Glutamatergic neuron (in vitro differentiated cells): Measurements from ENCODE around the gene OXSM. TPM values are rescaled to one million over a fixed set of nuclear protein-coding genes. Genes with fewer than 3 reads are reported as not detected.

ENCODE experiments used
- DNase-seq: peaks from one replicate; pipeline ENCODE4 v3.0.0; 2022
- H3K27ac Mint-ChIP-seq: one replicate; pipeline ENCODE4 v1.8.0; 2020; ENCODE audit warnings: mild to moderate bottlenecking, mixed read lengths, inconsistent platforms; ENCODE audit not compliant: unreplicated experiment
- H3K27me3 Mint-ChIP-seq: one replicate; pipeline ENCODE4 v1.8.0; 2020; ENCODE audit warnings: mild to moderate bottlenecking, moderate library complexity, mixed read lengths, inconsistent platforms; ENCODE audit not compliant: unreplicated experiment
- H3K36me3 Mint-ChIP-seq: one replicate; pipeline ENCODE4 v1.8.0; 2020; ENCODE audit warnings: mild to moderate bottlenecking, mixed read lengths, inconsistent platforms; ENCODE audit not compliant: unreplicated experiment
- H3K4me1 Mint-ChIP-seq: one replicate; pipeline ENCODE4 v1.8.0; 2020; ENCODE audit warnings: mild to moderate bottlenecking, low read depth, mixed read lengths, inconsistent platforms; ENCODE audit not compliant: unreplicated experiment
- H3K4me3 Mint-ChIP-seq: one replicate; pipeline ENCODE4 v1.8.0; 2020; ENCODE audit warnings: mild to moderate bottlenecking, mixed read lengths, inconsistent platforms; ENCODE audit not compliant: unreplicated experiment
- H3K9me3 Mint-ChIP-seq: one replicate; pipeline ENCODE4 v1.8.0; 2020; ENCODE audit warnings: mild to moderate bottlenecking, moderate library complexity, mixed read lengths, inconsistent platforms; ENCODE audit not compliant: unreplicated experiment
- total RNA-seq: library from RNA; stranded (reverse); fragmentation: NEBNext Ultra II Directional; extraction: Animal tissue kit (Norgen Biotek cat#: 25700); gene quantifications from one replicate; pipeline ENCODE4 v1.2.1, GENCODE V29; 2021; ENCODE audit not compliant: unreplicated experiment
- TF ChIP-seq, protein P1 (sequence below): fragments of 200-600 bp; sonication (generic); IDR thresholded peaks from one replicate; pipeline ENCODE4 v1.5.0; 2021; ENCODE audit not compliant: partially characterized antibody, unreplicated experiment

OXSM gene
- total RNA-seq, 1 donor from 2014 or later = 9.3 TPM

DNA sequence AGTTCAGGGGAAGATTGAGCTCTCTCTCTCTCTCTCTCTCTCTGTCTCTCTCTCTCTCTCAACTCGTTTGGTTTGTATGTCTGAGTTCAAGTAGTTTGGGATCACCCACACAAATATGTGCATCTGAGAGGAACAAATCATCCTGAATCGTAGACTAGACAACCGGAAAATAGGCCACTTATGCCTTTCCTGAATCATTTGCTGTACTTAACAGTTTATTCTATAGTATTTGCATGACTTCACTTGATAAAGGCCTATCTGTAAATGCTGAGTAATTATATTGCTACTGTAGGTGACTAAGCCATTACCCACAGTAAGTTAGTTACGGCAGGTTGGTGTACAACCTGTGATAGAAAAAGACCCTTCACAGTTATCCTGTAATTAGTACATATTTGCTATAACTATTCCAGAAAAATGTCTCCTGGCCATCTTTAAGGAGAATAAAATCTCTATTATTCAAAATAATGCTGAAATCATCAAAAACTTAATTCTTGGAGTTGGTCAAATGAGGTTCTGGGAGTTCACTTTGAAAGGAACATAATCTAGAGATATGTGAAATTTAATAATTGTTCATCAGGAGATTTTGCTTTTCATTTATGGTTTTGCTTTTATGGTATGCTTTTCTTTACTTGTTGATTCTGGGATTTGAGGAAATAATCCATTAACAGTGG is 31.1 kb downstream of the OXSM start:
- H3K4me1 Mint-ChIP-seq = no peaks in the 10 kb centered on the region

DNA sequence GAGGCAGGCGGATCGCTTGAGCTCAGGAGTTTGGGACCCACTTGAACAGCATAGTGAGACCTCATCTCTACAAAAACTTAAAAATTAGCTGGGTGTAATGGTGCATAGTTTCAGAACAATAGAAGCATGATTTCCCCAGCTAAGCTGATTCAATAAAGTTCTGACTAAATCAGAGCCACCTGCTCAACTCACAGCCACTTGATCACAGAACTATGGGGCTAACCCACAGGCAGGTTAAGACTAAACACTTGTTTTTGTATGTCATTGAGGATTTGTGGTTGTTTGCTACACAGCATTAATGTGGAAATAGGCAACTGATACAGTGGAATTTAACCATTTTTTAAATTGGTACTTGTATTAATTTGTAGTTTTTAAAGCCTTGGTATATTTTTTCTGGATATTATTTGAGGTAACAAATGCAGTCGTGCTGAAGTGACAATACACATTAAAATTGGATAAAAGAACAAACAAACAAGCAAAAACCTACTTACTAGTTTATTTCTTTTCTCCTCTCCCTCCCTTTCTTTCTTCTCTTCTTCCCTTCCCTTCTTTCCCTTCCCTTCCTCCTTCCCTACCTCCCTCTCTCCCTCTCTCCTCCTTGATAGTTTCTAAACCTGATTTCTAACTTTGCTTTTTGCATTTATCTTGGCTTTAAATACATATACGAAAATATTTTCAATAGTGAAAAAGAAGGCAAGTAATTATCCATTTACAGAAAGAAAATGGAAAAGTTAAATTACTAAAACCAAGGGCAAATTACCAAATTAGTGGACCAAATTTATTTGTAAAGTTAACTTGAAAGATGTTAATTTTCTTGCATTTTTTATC is 32.1 kb downstream of the OXSM start:
- Mint-ChIP-seq H3K27ac (no peak overlapping the region), H3K4me1 (no peaks in the 10 kb centered on the region), H3K36me3 (no peaks in the 10 kb centered on the region), H3K4me3 (no peak overlapping the region), H3K9me3 (no peaks in the 10 kb centered on the region), H3K27me3 (no peaks in the 10 kb centered on the region)
- DNase-seq = no peak
- TF ChIP-seq, protein P1, sequence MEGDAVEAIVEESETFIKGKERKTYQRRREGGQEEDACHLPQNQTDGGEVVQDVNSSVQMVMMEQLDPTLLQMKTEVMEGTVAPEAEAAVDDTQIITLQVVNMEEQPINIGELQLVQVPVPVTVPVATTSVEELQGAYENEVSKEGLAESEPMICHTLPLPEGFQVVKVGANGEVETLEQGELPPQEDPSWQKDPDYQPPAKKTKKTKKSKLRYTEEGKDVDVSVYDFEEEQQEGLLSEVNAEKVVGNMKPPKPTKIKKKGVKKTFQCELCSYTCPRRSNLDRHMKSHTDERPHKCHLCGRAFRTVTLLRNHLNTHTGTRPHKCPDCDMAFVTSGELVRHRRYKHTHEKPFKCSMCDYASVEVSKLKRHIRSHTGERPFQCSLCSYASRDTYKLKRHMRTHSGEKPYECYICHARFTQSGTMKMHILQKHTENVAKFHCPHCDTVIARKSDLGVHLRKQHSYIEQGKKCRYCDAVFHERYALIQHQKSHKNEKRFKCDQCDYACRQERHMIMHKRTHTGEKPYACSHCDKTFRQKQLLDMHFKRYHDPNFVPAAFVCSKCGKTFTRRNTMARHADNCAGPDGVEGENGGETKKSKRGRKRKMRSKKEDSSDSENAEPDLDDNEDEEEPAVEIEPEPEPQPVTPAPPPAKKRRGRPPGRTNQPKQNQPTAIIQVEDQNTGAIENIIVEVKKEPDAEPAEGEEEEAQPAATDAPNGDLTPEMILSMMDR = no peak

More for the DNA sequence above, 31.1 kb downstream of the OXSM start:
- H3K27ac Mint-ChIP-seq = no peak overlapping the region
- TF ChIP-seq, protein P1 = no peak
- H3K36me3 Mint-ChIP-seq = no peaks in the 10 kb centered on the region
- no peaks in the 10 kb centered on the region for H3K9me3 Mint-ChIP-seq
- no peak for DNase-seq
- H3K27me3 Mint-ChIP-seq = no peaks in the 10 kb centered on the region
- no peak overlapping the region for H3K4me3 Mint-ChIP-seq

DNA sequence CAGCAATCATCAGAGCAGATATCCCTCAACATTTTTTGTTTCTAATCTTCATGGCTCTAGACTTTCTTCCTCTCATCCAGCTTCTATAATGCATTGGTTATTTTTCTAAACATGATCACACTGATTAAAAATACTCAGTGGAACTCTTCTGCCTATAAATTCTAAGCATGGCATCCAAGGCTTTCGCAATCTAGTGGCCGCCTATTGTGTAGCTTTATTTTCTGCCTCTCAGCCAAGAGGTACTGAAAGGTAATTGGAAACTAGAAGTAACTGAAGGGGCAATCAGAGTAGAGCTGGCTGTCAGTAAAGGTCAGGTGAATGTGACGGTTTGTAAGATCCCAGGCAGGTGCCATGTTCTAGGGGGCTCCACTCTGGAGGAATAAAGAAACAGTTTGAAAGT is 33.4 kb downstream of the OXSM start:
- Mint-ChIP-seq H3K27me3 (no peaks in the 10 kb centered on the region), H3K36me3 (no peaks in the 10 kb centered on the region), H3K4me3 (no peak overlapping the region), H3K27ac (no peak overlapping the region), H3K4me1 (no peaks in the 10 kb centered on the region), H3K9me3 (no peaks in the 10 kb centered on the region)
- no peak for DNase-seq
- TF ChIP-seq, protein P1 = no peak

DNA sequence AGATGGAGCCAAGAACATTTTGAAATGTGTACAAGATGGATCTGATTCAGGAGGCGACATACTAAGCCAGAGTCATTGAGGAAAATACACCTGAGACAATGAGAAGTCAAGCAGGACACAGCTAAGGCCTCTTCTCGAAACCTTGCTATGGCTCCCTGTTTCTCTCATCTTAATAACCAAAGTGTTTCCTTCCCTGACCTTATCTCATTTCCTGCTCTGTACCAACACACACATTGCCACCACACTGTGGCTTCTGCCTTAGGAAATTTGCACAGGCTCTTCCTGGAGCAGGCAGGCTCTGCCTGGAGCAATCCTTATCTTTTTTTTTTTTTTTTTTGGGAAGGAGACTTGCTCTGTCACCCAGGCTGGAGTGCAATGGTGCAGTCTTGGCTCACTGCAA is 36.6 kb downstream of the OXSM start:
- no peaks in the 10 kb centered on the region for H3K9me3 Mint-ChIP-seq
- no peak for DNase-seq
- H3K27me3 Mint-ChIP-seq = no peaks in the 10 kb centered on the region
- H3K4me3 Mint-ChIP-seq = no peak overlapping the region
- no peaks in the 10 kb centered on the region for H3K36me3 Mint-ChIP-seq
- no peak overlapping the region for H3K27ac Mint-ChIP-seq
- H3K4me1 Mint-ChIP-seq = peaks cover 2% of the 10 kb centered on the region
- TF ChIP-seq, protein P1 = no peak
